ENCODE data around the gene CRAT. TPM values are rescaled to one million over a fixed set of nuclear protein-coding genes. Genes with fewer than 3 reads are reported as not detected.
A peak's percentile ranks its signal among the peaks of the same experiment; 100 is the strongest.
"Not testable (repeated sequence)": the region's sequence is repeated elsewhere in the genome, so short reads cannot be mapped to it uniquely, and the experiment has no call there.

Gene CRAT
- total and polyA plus RNA-seq, 9 donors = 26.0 to 54.9 (median 41.6) TPM

- 94% methylated on average over 6 of the region's 17 CpGs for WGBS (ENCODE audit: insufficient coverage)
- Histone ChIP-seq H3K4me1 (ENCODE audit: control insufficient read depth, insufficient read depth, low read length) (peaks cover 24% of the 10 kb centered on the region), H3K4me3 (ENCODE audit: low read length) (peak overlapping the region; percentile 55), H3K36me3 (ENCODE audit: control insufficient read depth, insufficient read depth, low read length) (peaks cover 12% of the 10 kb centered on the region)
- DNase-seq; H3K27me3 ChIP-seq (ENCODE audit: control insufficient read depth, insufficient read depth, low read length); H3K9me3 ChIP-seq (replicated peaks; ENCODE audit: control insufficient read depth, low read depth, low read length); H3K27ac ChIP-seq (ENCODE audit: low read length): not testable (repeated sequence)
These were observed 1.9 kb upstream of the CRAT start for GRCh38 chr9:129112526-129112925.

- Histone ChIP-seq H3K36me3 (ENCODE audit: control insufficient read depth, insufficient read depth, low read length) (peaks cover 21% of the 10 kb centered on the region), H3K27ac (ENCODE audit: low read length) (peak overlapping the region; percentile 94), H3K9me3 (replicated peaks; ENCODE audit: control insufficient read depth, low read depth, low read length) (no peaks in the 10 kb centered on the region), H3K4me3 (ENCODE audit: low read length) (peak overlapping the region; percentile 55), H3K27me3 (ENCODE audit: control insufficient read depth, insufficient read depth, low read length) (no peaks in the 10 kb centered on the region), H3K4me1 (ENCODE audit: control insufficient read depth, insufficient read depth, low read length) (peaks cover 24% of the 10 kb centered on the region)
- peak; percentile 70 for DNase-seq
- WGBS (ENCODE audit: insufficient coverage) = under 1% methylated on average over 21 of the region's 37 CpGs
These were observed 1.0 kb upstream of the CRAT start for GRCh38 chr9:129111528-129112151.

- WGBS (ENCODE audit: insufficient coverage) = 3% methylated on average over 64 of the region's 64 CpGs
- Histone ChIP-seq H3K27me3 (ENCODE audit: control insufficient read depth, insufficient read depth, low read length) (no peaks in the 10 kb centered on the region), H3K36me3 (ENCODE audit: control insufficient read depth, insufficient read depth, low read length) (peaks cover 32% of the 10 kb centered on the region), H3K4me1 (ENCODE audit: control insufficient read depth, insufficient read depth, low read length) (peaks cover 24% of the 10 kb centered on the region), H3K27ac (ENCODE audit: low read length) (peak overlapping the region; percentile 75), H3K9me3 (replicated peaks; ENCODE audit: control insufficient read depth, low read depth, low read length) (no peaks in the 10 kb centered on the region), H3K4me3 (ENCODE audit: low read length) (peak overlapping the region; percentile 78)
- peak; percentile 65 for DNase-seq
These were observed 447 bp downstream of the CRAT start for GRCh38 chr9:129109952-129110739.

- DNase-seq = no peak
These were observed 1.1 kb downstream of the CRAT start for GRCh38 chr9:129109537-129109903.

GRCh38 chr9:129108805-129109536 is 1.6 kb downstream of the CRAT start:
- DNase-seq = peak; percentile 66
- 53% methylated on average over 9 of the region's 10 CpGs for WGBS (ENCODE audit: insufficient coverage)
- no peaks in the 10 kb centered on the region for H3K27me3 ChIP-seq (ENCODE audit: control insufficient read depth, insufficient read depth, low read length)
- H3K27ac ChIP-seq (ENCODE audit: low read length) = no peak overlapping the region
- no peaks in the 10 kb centered on the region for H3K9me3 ChIP-seq (replicated peaks; ENCODE audit: control insufficient read depth, low read depth, low read length)
- H3K36me3 ChIP-seq (ENCODE audit: control insufficient read depth, insufficient read depth, low read length) = peaks cover 32% of the 10 kb centered on the region
- peaks cover 25% of the 10 kb centered on the region for H3K4me1 ChIP-seq (ENCODE audit: control insufficient read depth, insufficient read depth, low read length)
- H3K4me3 ChIP-seq (ENCODE audit: low read length) = no peak overlapping the region

More at GRCh38 chr9:129109537-129109903, 1.1 kb downstream of the CRAT start:
- H3K9me3 ChIP-seq (replicated peaks; ENCODE audit: control insufficient read depth, low read depth, low read length) = no peaks in the 10 kb centered on the region
- H3K27me3 ChIP-seq (ENCODE audit: control insufficient read depth, insufficient read depth, low read length) = no peaks in the 10 kb centered on the region
- peak overlapping the region; percentile 78 for H3K4me3 ChIP-seq (ENCODE audit: low read length)
- peaks cover 24% of the 10 kb centered on the region for H3K4me1 ChIP-seq (ENCODE audit: control insufficient read depth, insufficient read depth, low read length)
- H3K27ac ChIP-seq (ENCODE audit: low read length) = no peak overlapping the region
- WGBS (ENCODE audit: insufficient coverage) = 47% methylated on average over 7 of the region's 7 CpGs
- peaks cover 32% of the 10 kb centered on the region for H3K36me3 ChIP-seq (ENCODE audit: control insufficient read depth, insufficient read depth, low read length)

GRCh38 chr9:129108083-129108804 is 2.3 kb downstream of the CRAT start:
- no peaks in the 10 kb centered on the region for H3K9me3 ChIP-seq (replicated peaks; ENCODE audit: control insufficient read depth, low read depth, low read length)
- DNase-seq = no peak
- no peak overlapping the region for H3K4me3 ChIP-seq (ENCODE audit: low read length)
- peaks cover 28% of the 10 kb centered on the region for H3K36me3 ChIP-seq (ENCODE audit: control insufficient read depth, insufficient read depth, low read length)
- H3K4me1 ChIP-seq (ENCODE audit: control insufficient read depth, insufficient read depth, low read length) = peaks cover 33% of the 10 kb centered on the region
- no peaks in the 10 kb centered on the region for H3K27me3 ChIP-seq (ENCODE audit: control insufficient read depth, insufficient read depth, low read length)
- 90% methylated on average over 6 of the region's 13 CpGs for WGBS (ENCODE audit: insufficient coverage)
- no peak overlapping the region for H3K27ac ChIP-seq (ENCODE audit: low read length)

GRCh38 chr9:129107651-129108050 is 2.9 kb downstream of the CRAT start:
- peaks cover 39% of the 10 kb centered on the region for H3K4me1 ChIP-seq (ENCODE audit: control insufficient read depth, insufficient read depth, low read length)
- peaks cover 28% of the 10 kb centered on the region for H3K36me3 ChIP-seq (ENCODE audit: control insufficient read depth, insufficient read depth, low read length)
- no peak overlapping the region for H3K27ac ChIP-seq (ENCODE audit: low read length)
- no peak overlapping the region for H3K4me3 ChIP-seq (ENCODE audit: low read length)
- WGBS (ENCODE audit: insufficient coverage) = 87% methylated on average over 13 of the region's 13 CpGs
- no peaks in the 10 kb centered on the region for H3K27me3 ChIP-seq (ENCODE audit: control insufficient read depth, insufficient read depth, low read length)
- DNase-seq = no peak
- H3K9me3 ChIP-seq (replicated peaks; ENCODE audit: control insufficient read depth, low read depth, low read length) = no peaks in the 10 kb centered on the region

GRCh38 chr9:129105857-129106694 is 4.5 kb downstream of the CRAT start:
- Histone ChIP-seq H3K4me3 (ENCODE audit: low read length) (no peak overlapping the region), H3K36me3 (ENCODE audit: control insufficient read depth, insufficient read depth, low read length) (peaks cover 41% of the 10 kb centered on the region), H3K27me3 (ENCODE audit: control insufficient read depth, insufficient read depth, low read length) (no peaks in the 10 kb centered on the region), H3K4me1 (ENCODE audit: control insufficient read depth, insufficient read depth, low read length) (peaks cover 36% of the 10 kb centered on the region), H3K9me3 (replicated peaks; ENCODE audit: control insufficient read depth, low read depth, low read length) (no peaks in the 10 kb centered on the region), H3K27ac (ENCODE audit: low read length) (no peak overlapping the region)
- no peak for DNase-seq
- 90% methylated on average over 13 of the region's 17 CpGs for WGBS (ENCODE audit: insufficient coverage)

GRCh38 chr9:129104051-129104450 is 6.5 kb downstream of the CRAT start:
- H3K4me1 ChIP-seq (ENCODE audit: control insufficient read depth, insufficient read depth, low read length) = peaks cover 25% of the 10 kb centered on the region
- peaks cover 44% of the 10 kb centered on the region for H3K36me3 ChIP-seq (ENCODE audit: control insufficient read depth, insufficient read depth, low read length)
- no peak overlapping the region for H3K27ac ChIP-seq (ENCODE audit: low read length)
- H3K27me3 ChIP-seq (ENCODE audit: control insufficient read depth, insufficient read depth, low read length) = no peaks in the 10 kb centered on the region
- H3K4me3 ChIP-seq (ENCODE audit: low read length) = no peak overlapping the region
- H3K9me3 ChIP-seq (replicated peaks; ENCODE audit: control insufficient read depth, low read depth, low read length) = no peaks in the 10 kb centered on the region
- WGBS (ENCODE audit: insufficient coverage) = 98% methylated on average over 9 of the region's 11 CpGs
- DNase-seq = no peak

Measured in muscle of leg (tissue), 11 donors.